ENCODE results near the gene SUGCT.

GRCh38 chr7:40851001-40851400, 716.2 kb downstream of the SUGCT start:
- TF ChIP-seq CTCF (conservative IDR thresholded peaks at IDR 0.05; ENCODE audit: low read length) (no peak), EZH2phosphoT487 (IDR thresholded peaks at IDR 0.05; ENCODE audit: borderline replicate concordance) (no peak)
